ENCODE measurements around the gene CLSTN2. TPM values are rescaled to one million over a fixed set of nuclear protein-coding genes. Genes with fewer than 3 reads are reported as not detected.

The CLSTN2 gene
- total RNA-seq, 1 experiment from 2014 or later = 0.07 TPM

- Mint-ChIP-seq H3K36me3 (ENCODE audit: insufficient read depth, unreplicated experiment) (no peaks in the 10 kb centered on the region), H3K4me3 (ENCODE audit: low read depth, unreplicated experiment) (no peak overlapping the region), H3K27ac (ENCODE audit: unreplicated experiment) (no peak overlapping the region), H3K9me3 (ENCODE audit: low read depth, unreplicated experiment) (peaks cover 3% of the 10 kb centered on the region), H3K4me1 (ENCODE audit: low read depth, unreplicated experiment) (no peaks in the 10 kb centered on the region), H3K27me3 (ENCODE audit: unreplicated experiment) (peaks cover 36% of the 10 kb centered on the region)
- BruUV-seq (replicated peaks) = no TSS peak
- CTCF ChIA-PET = no interaction called here
- intact Hi-C loops (cut with micrococcal nuclease; ENCODE audit: unreplicated experiment) = no loop called here
- TF ChIP-seq CTCF (IDR thresholded peaks at IDR 0.05; ENCODE audit: unreplicated experiment) = no peak
- DNase-seq = no peak
Observed at GRCh38 chr3:140164922-140165590, 230.1 kb downstream of the CLSTN2 start.

DNA sequence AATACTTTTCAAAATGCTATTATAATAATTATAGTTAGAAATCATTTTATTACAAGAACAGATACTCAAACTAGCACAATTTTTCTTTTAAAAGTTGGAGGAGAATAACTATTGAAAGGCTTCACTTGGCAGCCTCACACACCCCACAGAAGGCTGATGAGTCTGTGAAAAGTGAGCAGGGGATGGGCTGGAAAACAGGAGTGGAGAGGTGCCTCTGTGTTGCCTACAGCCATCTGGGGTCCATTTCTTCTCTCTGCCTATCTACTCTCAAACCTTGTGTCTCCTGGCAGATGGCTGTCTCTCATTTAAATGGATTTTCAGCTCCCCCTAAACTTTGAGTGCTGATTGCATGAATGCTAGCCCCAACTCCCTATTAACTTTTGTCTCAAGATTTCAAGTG, 230.8 kb downstream of the CLSTN2 start:
- H3K4me1 Mint-ChIP-seq (ENCODE audit: low read depth, unreplicated experiment) = no peaks in the 10 kb centered on the region
- H3K27me3 Mint-ChIP-seq (ENCODE audit: unreplicated experiment) = peaks cover 36% of the 10 kb centered on the region
- no peak overlapping the region for H3K27ac Mint-ChIP-seq (ENCODE audit: unreplicated experiment)
- no peak for DNase-seq
- H3K9me3 Mint-ChIP-seq (ENCODE audit: low read depth, unreplicated experiment) = peaks cover 6% of the 10 kb centered on the region
- no peak overlapping the region for H3K4me3 Mint-ChIP-seq (ENCODE audit: low read depth, unreplicated experiment)
- no TSS peak for BruUV-seq (replicated peaks)
- CTCF ChIA-PET = no interaction called here
- TF ChIP-seq CTCF (IDR thresholded peaks at IDR 0.05; ENCODE audit: unreplicated experiment) = no peak
- H3K36me3 Mint-ChIP-seq (ENCODE audit: insufficient read depth, unreplicated experiment) = no peaks in the 10 kb centered on the region
- intact Hi-C loops (cut with micrococcal nuclease; ENCODE audit: unreplicated experiment) = no loop called here

DNA sequence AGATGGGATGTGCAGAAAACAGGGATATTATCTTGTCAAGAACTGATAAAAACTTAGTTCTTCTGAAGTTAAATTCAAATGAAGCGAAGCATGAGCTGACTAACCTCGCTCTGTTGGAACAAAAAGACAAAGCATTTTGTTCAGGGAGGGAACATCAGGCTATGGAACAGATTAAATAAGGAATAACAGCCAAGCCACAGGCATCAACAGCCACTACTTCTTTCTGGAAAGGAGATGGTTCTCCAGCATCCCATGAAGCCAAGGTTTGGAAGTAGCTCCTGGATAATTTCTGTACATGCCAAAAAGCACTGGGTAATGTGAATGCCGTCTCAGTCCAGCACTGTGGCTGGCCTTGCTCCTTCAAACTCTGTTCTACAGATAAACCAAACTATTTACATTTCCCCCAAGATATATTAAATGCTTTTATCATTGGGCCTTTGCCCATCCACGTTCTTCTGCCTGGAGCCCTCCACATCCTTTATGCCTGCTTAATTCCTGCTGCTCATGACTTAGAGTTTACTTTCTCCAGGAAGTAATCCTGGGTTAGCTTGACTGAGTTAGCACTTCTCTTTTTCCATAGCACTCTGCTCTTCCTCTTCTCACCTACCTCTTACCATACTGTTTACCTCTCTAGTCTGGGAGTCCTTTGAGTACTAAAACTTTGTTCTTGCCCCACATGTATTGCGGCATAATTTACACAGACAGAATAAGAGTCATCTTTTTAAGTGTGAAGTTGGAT, 232.0 kb downstream of the CLSTN2 start:
- no peaks in the 10 kb centered on the region for H3K36me3 Mint-ChIP-seq (ENCODE audit: insufficient read depth, unreplicated experiment)
- H3K9me3 Mint-ChIP-seq (ENCODE audit: low read depth, unreplicated experiment) = peaks cover 9% of the 10 kb centered on the region
- H3K4me1 Mint-ChIP-seq (ENCODE audit: low read depth, unreplicated experiment) = no peaks in the 10 kb centered on the region
- no peak for DNase-seq
- no TSS peak for BruUV-seq (replicated peaks)
- no peak overlapping the region for H3K27ac Mint-ChIP-seq (ENCODE audit: unreplicated experiment)
- no peak overlapping the region for H3K4me3 Mint-ChIP-seq (ENCODE audit: low read depth, unreplicated experiment)
- intact Hi-C loops (cut with micrococcal nuclease; ENCODE audit: unreplicated experiment) = no loop called here
- TF ChIP-seq CTCF (IDR thresholded peaks at IDR 0.05; ENCODE audit: unreplicated experiment) = no peak
- H3K27me3 Mint-ChIP-seq (ENCODE audit: unreplicated experiment) = peaks cover 30% of the 10 kb centered on the region
- CTCF ChIA-PET = no interaction called here

GRCh38 chr3:140167600-140168281, 232.8 kb downstream of the CLSTN2 start:
- Mint-ChIP-seq H3K27ac (ENCODE audit: unreplicated experiment) (no peak overlapping the region), H3K4me3 (ENCODE audit: low read depth, unreplicated experiment) (no peak overlapping the region), H3K27me3 (ENCODE audit: unreplicated experiment) (peaks cover 23% of the 10 kb centered on the region), H3K4me1 (ENCODE audit: low read depth, unreplicated experiment) (no peaks in the 10 kb centered on the region), H3K36me3 (ENCODE audit: insufficient read depth, unreplicated experiment) (no peaks in the 10 kb centered on the region), H3K9me3 (ENCODE audit: low read depth, unreplicated experiment) (peaks cover 11% of the 10 kb centered on the region)
- BruUV-seq (replicated peaks) = no TSS peak
- CTCF ChIA-PET = no interaction called here
- no peak for DNase-seq
- intact Hi-C loops (cut with micrococcal nuclease; ENCODE audit: unreplicated experiment) = no loop called here
- TF ChIP-seq CTCF (IDR thresholded peaks at IDR 0.05; ENCODE audit: unreplicated experiment) = no peak
